Endothelial cell of hepatic sinusoid (primary cell): ENCODE data around the gene TLR9.

Experiments
- in situ Hi-C: cut with HindIII; loops from 2 replicates; pipeline ENCODE4 v1.10.0; 2017; ENCODE audit warnings: low sequenced_read_pairs

Gene TLR9

DNA sequence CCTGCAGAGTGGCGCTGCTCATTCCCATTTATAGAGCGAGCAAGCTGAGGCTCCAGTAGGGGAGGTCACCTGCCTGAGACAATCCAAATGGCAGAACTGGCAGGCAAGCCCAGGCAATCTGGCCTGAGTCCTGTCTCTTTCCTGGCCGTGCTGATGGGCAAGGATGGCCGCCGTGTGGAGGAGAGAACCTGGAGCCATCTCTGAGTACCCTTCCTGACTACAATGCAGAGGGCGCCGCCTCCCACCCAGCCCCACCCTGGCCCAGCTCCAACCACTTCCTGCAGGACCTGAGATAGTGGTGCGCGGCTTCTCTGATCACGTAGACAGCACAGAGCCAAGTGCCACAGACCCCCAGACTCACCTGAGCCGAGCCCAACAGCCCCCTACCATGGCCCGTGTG, 7.0 kb downstream of the TLR9 start:
- in situ Hi-C loops = no loop called here

GRCh38 chr3:52218026-52218425, 7.4 kb downstream of the TLR9 start:
- in situ Hi-C loops = no loop called here

DNA sequence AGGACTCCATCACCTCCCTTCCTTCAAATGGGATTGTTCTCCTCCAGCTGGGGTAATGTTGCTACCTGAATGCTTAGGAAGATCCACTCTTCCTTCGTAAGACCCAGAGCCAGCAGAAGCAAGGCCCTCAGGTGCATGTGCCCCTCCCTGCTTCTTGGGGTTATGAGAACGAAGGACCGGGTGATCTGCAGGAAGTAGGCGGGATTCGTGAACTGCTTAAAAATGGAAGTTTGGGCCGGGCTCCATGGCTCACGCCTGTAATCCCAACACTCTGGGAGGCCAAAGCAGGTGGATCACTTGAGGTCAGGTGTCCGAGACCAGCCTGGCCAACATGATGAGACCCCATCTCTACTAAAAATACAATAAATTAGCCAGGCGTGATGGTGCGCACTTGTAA, 8.0 kb downstream of the TLR9 start:
- in situ Hi-C loops = no loop called here

GRCh38 chr3:52216585-52217408, 8.6 kb downstream of the TLR9 start:
- in situ Hi-C loops = no loop called here

- in situ Hi-C loops = no loop called here
Measured at GRCh38 chr3:52215351-52215750, 10.1 kb downstream of the TLR9 start.

DNA sequence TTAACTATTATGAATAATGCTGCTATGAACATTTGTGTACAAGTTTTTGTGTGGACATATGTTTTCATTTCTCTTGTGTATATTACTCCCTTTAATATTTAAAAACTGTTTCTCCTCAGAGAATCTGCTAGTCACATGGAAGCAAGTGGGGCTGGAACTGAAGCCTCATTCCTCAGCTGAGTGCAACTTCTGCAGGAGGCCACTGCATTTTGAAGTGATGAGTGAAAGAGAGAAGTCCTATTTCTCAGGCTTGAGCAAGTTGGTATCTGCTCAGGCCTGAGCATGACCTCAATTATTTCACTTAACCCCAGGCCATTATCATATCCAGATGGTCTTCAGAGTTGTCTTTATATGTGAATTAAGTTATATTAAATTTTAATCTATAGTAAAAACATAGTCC, 11.5 kb downstream of the TLR9 start:
- in situ Hi-C loops = no loop called here

- in situ Hi-C loops = no loop called here
Measured at GRCh38 chr3:52213005-52213404, 12.4 kb downstream of the TLR9 start.

GRCh38 chr3:52211268-52211891, 14.1 kb downstream of the TLR9 start:
- in situ Hi-C loops = no loop called here

DNA sequence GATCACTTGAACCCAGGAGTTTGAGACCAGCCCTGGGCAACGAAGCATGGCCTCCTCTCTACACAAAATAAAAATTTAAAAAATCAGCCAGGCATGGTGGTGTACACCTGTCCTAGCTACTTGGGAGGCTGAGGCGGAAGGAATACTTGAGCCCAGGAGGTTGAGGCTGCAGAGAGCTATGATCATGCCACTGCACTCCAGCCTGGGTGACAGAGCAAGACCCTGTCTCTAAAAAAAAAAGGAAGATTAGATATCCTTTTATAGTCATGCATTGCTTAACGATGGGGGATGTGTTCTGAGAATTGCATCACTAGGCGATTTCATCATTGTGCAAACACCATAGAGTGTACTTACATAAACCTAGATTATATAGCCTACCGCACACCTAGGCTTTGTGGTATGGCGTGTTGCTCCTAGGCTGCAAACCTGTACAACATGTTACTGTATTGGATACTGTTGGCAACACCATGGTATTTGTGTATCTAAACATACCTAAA, 14.8 kb downstream of the TLR9 start:
- in situ Hi-C loops = no loop called here

DNA sequence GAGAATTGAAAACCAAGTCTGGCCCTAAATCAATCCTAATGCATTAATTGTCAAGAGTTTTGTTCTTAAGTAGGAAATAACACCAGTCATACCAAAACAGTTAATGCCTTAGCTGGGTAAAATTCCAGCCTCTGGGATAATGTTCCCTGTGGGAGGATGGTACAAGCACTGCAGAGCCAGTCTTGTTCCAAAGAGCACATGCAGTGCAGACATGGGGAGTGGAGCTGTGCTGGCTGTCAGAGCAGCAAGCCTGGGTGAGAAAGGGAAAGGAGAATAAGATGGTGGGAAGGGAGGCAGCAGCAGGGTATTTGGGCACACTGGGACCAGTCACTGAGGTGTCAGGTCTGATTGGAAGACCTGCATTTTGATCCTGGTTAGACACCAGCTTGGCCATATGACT, 15.4 kb downstream of the TLR9 start:
- in situ Hi-C loops = no loop called here

GRCh38 chr3:52208556-52208955, 16.9 kb downstream of the TLR9 start:
- in situ Hi-C loops = no loop called here

DNA sequence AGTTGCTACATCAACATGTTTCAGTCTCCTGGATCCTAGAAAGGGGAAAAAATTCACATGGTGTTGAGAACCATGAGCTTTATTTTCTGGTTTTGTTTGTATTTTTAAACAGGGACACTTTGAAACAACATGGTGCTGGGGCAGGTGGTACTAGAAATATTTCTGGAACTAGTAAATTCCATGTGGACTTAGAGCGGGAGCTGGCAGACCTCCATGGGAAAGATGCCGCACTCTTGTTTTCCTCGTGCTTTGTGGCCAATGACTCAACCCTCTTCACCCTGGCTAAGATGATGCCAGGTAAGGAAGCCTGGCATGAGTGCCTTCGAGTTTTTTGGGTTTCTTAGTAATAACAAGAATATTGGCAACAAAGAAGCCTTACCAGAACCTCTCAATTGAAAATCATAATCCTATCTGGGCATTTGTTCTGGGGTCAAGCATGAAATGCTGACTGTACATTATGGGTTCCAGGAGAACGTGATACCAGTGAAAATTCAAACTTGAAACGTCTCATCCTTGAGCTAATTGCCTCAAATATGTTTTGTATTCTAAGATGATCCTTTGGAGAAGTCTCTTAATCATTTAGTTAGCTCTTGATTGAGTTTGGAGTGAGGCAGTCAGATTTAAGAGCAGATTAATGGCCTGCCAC, 19.6 kb downstream of the TLR9 start:
- in situ Hi-C loops = no loop called here

DNA sequence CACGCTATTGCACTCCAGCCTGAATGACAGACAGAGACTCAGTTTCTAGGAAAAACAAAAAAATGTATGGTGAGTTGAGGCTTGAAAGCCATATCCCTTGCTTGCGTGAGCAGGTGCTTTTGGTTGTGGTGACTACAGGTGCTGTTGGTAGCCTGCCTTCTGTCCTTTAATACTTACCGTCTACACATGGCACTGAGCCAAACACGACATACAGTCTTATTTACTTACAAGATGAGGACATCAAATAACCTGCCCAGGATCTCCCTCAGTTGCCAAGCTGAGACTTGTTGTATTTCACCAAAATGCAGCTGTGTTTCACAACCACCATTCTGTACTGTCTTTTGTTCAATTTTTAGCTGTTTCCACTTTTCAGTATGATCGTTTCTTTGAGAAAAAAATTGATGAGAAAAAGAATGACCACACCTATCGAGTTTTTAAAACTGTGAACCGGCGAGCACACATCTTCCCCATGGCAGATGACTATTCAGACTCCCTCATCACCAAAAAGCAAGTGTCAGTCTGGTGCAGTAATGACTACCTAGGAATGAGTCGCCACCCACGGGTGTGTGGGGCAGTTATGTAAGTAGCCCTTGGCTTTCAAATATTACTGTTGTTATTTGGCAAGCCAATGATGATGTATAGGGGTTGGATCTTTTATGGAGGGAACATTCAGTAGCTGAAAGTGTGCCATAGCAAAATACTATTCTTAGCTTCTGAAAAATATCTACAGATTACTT, 20.9 kb downstream of the TLR9 start:
- in situ Hi-C loops = loop anchor here (5.0 kb wide), 2 partner anchors 57 to 97 kb away; no protein-coding TSS in a partner anchor

DNA sequence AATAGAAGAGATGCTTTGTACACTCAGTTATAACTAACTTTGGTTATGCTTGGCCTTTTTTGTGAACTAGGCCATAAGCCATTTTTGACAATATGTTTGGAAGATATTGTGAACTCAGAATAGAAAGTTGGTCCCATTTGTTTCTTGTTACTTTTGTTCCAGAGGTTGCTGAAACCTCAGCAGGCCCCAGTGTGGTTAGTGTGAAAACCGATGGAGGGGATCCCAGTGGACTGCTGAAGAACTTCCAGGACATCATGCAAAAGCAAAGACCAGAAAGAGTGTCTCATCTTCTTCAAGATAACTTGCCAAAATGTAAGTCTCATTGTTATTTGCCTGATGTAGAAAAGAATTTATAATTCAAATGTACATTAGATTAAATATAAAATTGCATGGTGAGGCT, 21.7 kb downstream of the TLR9 start:
- in situ Hi-C loops = loop anchor here (5.0 kb wide), 2 partner anchors 56 to 96 kb away; no protein-coding TSS in a partner anchor

DNA sequence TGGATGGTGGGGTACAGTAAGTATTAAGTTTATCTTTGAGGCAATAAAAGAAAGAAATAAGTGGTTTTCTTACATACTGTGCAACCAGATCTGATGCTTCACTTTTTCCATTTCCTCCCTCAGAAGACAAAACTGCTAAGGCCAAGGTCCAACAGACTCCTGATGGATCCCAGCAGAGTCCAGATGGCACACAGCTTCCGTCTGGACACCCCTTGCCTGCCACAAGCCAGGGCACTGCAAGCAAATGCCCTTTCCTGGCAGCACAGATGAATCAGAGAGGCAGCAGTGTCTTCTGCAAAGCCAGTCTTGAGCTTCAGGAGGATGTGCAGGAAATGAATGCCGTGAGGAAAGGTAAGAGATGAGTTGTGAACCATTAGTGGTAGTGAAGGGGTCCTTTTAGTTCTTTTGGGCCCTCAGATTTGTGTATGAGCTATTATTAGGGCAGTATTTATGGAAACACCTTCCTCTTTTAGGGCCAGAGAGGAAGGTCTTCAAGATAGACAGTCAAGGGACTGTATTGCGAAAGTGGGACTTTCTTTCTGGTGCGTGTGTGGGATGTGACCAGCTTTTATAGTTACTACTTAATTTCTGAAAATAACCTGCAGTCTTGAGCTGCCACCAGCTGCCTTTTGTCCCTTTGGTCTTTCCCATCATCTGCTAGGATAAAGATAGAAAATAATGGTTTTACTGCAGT, 22.9 kb downstream of the TLR9 start:
- in situ Hi-C loops = loop anchor here (5.0 kb wide), 2 partner anchors 55 to 95 kb away; no protein-coding TSS in a partner anchor

DNA sequence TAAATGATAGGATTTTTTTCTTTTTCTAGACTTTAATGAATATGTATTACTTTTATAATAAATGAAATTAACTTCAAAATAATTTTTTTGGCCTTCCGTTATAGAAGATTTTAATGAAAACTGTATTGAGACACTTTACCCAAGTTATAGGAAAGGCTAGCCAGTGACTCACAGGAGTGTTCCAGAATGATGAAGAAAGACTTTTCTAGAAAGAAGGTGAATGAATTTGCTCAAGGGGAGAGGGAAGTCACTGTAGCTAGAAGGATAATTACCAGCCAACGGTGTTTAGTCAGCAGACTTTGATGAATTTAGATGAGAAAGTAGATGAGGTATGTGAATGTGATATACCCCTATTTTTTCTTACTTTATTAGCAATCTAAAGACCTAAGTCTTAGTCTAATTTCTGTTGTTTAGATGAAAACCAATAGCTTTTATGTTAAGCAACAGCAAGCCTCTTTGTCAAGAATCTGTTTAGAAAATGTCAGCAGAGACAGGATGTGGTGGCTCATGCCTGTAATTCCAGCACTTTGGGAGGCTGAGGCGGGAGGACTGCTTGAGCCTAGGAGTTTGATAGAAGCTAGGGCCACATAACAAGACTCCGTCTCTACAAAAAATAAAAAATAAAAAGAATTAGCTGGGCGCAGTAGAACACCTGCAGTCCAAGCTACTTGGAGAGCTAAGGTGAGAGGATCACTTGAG, 24.3 kb downstream of the TLR9 start:
- in situ Hi-C loops = loop anchor here (5.0 kb wide), 2 partner anchors 54 to 94 kb away; no protein-coding TSS in a partner anchor

GRCh38 chr3:52198643-52199608, 26.5 kb downstream of the TLR9 start:
- in situ Hi-C loops = no loop called here

- in situ Hi-C loops = no loop called here
Measured at GRCh38 chr3:52197842-52198625, 27.4 kb downstream of the TLR9 start, which contains the start of gene ALAS1. TSS of gene ALAS1 (plus strand) at chr3:52198160. CDS start at chr3:52199242, 1,082 bp downstream.
